Muscle layer of colon (tissue), 2 donors: Measurements from ENCODE around the gene BAIAP2L2.
"Not testable (repeated sequence)": the region's sequence is repeated elsewhere in the genome, so short reads cannot be mapped to it uniquely, and the experiment has no call there.

Experiments used
- H3K27ac ChIP-seq: one replicate; pipeline ENCODE4 v1.7.0; 2013; ENCODE audit warnings: low read depth, mild to moderate bottlenecking, low read length, moderate library complexity
- H3K27me3 ChIP-seq, 2 donors: one replicate each; pipeline ENCODE4 v1.7.0; 2013; ENCODE audit warnings: low read length in 2 of 2, mild to moderate bottlenecking in 2 of 2; ENCODE audit not compliant: insufficient read depth in 2 of 2, control insufficient read depth in 1 of 2
- H3K36me3 ChIP-seq: one replicate; pipeline ENCODE4 v1.7.0; 2013; ENCODE audit warnings: mild to moderate bottlenecking, low read length; ENCODE audit not compliant: insufficient read depth
- H3K4me1 ChIP-seq: one replicate; pipeline ENCODE4 v1.7.0; 2013; ENCODE audit warnings: mild to moderate bottlenecking, low read length; ENCODE audit not compliant: insufficient read depth
- H3K4me3 ChIP-seq, 2 donors: one replicate each; pipeline ENCODE4 v1.7.0; 2013; ENCODE audit warnings: low read length in 2 of 2, low read depth in 1 of 2, mild to moderate bottlenecking in 1 of 2, moderate library complexity in 1 of 2
- H3K9ac ChIP-seq: one replicate; pipeline ENCODE4 v1.7.0; 2013; ENCODE audit warnings: low read length
- H3K9me3 ChIP-seq: one replicate; pipeline ENCODE4 v1.7.0; 2013; ENCODE audit warnings: mild to moderate bottlenecking, low read length
- donor health status: abdominal sarcoma.
- donor health status: Adenocarcinoma of cecum.

BAIAP2L2 gene

DNA sequence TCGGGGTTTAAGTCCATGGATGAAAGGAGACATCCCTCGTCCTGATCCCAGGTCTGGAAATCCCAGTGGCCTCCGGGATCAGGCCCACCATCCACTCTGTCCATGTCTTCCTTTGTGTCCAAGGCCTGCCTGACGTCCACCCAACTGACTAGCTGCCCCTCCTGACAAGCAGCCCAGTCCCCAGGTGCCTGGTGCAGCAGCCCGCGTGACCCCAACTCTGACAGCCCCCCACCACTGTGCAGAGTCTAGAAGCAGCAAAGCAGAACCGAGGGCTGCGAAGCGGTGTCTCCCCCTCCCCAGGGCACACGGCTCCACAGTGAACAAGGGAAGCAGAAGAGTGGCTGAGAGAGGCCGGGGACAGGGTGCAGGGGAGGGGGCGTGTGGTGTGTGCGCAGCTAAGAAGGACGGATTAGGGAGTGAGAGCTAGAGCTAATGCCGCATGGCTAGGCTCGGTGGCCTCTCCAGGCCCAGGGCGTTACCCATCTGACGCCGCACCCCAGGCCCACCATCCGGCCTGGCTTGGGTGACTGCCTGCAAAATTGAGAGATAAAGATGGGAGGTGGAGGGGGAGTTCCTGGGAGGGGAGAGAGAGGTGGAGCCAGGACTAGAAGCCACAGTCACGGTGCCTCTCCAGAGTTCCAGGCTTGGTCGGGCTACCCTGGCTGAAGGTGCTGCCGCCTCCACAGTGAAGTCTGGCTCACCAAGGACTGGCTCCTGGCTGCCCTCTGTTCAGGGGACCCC, 16.6 kb upstream of the BAIAP2L2 start:
- Histone ChIP-seq H3K27ac (no peak overlapping the region), H3K36me3 (no peaks in the 10 kb centered on the region), H3K27me3 (no peaks in the 10 kb centered on the region), H3K4me3 (no peak overlapping the region), H3K4me1 (no peaks in the 10 kb centered on the region), H3K9ac (no peak overlapping the region), H3K9me3 (no peaks in the 10 kb centered on the region)

DNA sequence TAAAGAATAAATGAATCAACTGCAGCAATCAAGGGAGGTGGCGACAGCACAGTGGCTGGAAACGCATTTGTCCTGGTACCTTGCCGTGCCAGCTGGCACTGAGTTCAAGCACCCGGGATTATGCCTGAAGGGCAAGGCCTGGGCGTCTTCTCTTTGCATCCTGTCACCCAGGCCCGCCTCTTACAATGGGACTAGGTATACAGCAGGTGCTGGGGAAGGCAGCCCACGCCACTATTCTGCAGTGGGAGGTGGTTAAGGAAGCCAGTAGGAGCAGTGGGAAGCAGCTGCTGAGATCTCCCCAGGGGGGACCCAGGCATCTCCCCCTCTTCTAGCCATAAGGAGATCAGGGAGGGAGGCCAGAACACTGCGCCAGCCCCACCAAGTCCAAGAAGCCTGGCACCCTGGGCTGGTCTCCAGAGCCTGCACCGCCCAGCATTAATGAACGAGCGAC, 15.3 kb upstream of the BAIAP2L2 start:
- H3K4me1 ChIP-seq: no peaks in the 10 kb centered on the region
- no peaks in the 10 kb centered on the region for H3K9me3 ChIP-seq
- no peaks in the 10 kb centered on the region for H3K36me3 ChIP-seq
- no peak overlapping the region for H3K9ac ChIP-seq
- H3K4me3 ChIP-seq: no peak overlapping the region
- no peaks in the 10 kb centered on the region for H3K27me3 ChIP-seq
- no peak overlapping the region for H3K27ac ChIP-seq

DNA sequence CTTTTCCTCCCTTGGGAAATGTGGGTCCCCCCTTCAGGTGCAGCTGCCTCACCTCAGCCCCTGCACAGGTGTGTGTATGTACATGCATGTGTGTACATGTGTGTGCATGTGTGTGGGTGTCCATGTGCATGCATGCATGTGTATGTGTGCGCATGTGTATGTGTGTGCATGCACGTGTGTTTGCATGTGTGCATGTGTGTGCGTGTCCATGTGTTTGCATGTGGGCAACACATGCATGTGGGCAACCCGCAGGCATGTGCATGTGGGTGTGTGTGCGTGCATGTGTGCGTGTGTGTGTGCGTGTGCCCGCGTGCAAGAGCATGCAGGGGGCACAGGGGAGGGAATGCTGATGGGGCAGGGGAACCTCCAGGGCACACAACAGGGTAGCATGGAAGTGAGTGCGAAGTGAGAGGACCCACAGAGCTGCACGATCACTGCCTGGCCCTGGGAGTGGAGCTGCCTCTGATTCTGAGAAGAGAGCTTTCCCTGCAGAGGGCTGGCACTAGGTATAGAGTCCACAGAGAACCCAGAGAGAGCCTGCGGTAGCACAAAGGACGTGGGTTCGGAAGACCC, 14.6 kb upstream of the BAIAP2L2 start:
- Histone ChIP-seq H3K9me3 (no peaks in the 10 kb centered on the region), H3K4me3 (no peak overlapping the region), H3K27ac (no peak overlapping the region), H3K9ac (no peak overlapping the region), H3K4me1 (no peaks in the 10 kb centered on the region), H3K36me3 (no peaks in the 10 kb centered on the region), H3K27me3 (no peaks in the 10 kb centered on the region)

GRCh38 chr22:38124236-38124974, 13.9 kb upstream of the BAIAP2L2 start:
- Histone ChIP-seq H3K36me3 (no peaks in the 10 kb centered on the region), H3K9me3 (no peaks in the 10 kb centered on the region), H3K27me3 (no peaks in the 10 kb centered on the region), H3K4me3 (no peak overlapping the region), H3K27ac (no peak overlapping the region), H3K4me1 (no peaks in the 10 kb centered on the region), H3K9ac (no peak overlapping the region)

DNA sequence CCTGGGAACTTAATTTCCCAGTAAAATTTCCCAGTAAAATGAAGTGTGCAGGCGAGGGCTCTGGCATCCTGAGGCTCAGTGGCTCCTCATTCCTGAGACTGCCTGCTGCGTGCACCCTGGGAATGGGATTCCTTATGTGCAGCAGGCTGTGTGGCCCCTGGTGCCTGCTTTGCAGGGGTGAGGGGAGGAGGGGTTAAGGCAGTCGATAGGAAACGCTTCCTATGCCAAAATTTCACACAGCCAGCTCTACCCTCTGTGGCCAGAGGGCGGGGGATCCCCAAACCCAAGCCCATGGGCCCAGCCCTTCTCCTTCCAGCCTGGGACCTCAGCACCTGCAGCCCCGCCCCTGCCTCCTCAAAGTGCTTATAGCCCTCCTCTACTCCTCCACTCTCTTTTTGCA, 12.1 kb upstream of the BAIAP2L2 start:
- Histone ChIP-seq H3K4me1 (no peaks in the 10 kb centered on the region), H3K4me3 (no peak overlapping the region), H3K27ac (no peak overlapping the region), H3K27me3 (no peaks in the 10 kb centered on the region), H3K36me3 (no peaks in the 10 kb centered on the region), H3K9ac (no peak overlapping the region), H3K9me3 (no peaks in the 10 kb centered on the region)

GRCh38 chr22:38120359-38121110, 10.1 kb upstream of the BAIAP2L2 start:
- Histone ChIP-seq H3K4me1 (no peaks in the 10 kb centered on the region), H3K9me3 (no peaks in the 10 kb centered on the region), H3K27ac (no peak overlapping the region), H3K4me3 (no peak overlapping the region), H3K27me3 (no peaks in the 10 kb centered on the region), H3K9ac (no peak overlapping the region), H3K36me3 (no peaks in the 10 kb centered on the region)

DNA sequence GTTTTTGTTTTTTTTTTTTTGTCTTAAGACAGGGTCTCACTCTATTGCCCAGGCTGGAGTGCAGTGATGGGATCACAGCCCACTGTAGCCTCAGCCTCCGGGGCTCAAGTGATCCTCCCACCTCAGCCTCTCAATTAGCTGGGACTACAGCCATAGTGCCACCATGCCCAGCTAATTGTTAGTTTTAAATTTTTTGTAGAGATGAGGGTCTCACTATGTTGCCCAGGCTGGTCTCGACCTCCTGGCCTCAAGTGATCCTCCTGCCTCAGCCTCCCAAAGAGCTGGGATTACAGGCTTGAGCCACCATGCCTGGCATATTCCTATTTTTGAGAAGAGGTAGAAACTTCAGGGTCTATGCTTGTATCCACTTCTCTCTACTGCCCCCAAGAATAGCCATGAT, 8.3 kb upstream of the BAIAP2L2 start:
- not testable (repeated sequence) for H3K9me3 ChIP-seq, H3K36me3 ChIP-seq, H3K27ac ChIP-seq, H3K9ac ChIP-seq, H3K4me3 ChIP-seq, H3K27me3 ChIP-seq, H3K4me1 ChIP-seq

- no peaks in the 10 kb centered on the region for H3K9me3 ChIP-seq
- H3K4me3 ChIP-seq: no peak overlapping the region
- H3K36me3 ChIP-seq: peaks cover 4% of the 10 kb centered on the region
- H3K4me1 ChIP-seq: peaks cover 6% of the 10 kb centered on the region
- H3K27me3 ChIP-seq: no peaks in the 10 kb centered on the region
- no peak overlapping the region for H3K9ac ChIP-seq
- H3K27ac ChIP-seq: no peak overlapping the region
Measured at GRCh38 chr22:38118182-38118581, 7.7 kb upstream of the BAIAP2L2 start.

- not testable (repeated sequence) for H3K9ac ChIP-seq, H3K4me1 ChIP-seq, H3K9me3 ChIP-seq, H3K27ac ChIP-seq, H3K36me3 ChIP-seq, H3K27me3 ChIP-seq, H3K4me3 ChIP-seq
Measured at GRCh38 chr22:38117556-38117955, 7.1 kb upstream of the BAIAP2L2 start.

DNA sequence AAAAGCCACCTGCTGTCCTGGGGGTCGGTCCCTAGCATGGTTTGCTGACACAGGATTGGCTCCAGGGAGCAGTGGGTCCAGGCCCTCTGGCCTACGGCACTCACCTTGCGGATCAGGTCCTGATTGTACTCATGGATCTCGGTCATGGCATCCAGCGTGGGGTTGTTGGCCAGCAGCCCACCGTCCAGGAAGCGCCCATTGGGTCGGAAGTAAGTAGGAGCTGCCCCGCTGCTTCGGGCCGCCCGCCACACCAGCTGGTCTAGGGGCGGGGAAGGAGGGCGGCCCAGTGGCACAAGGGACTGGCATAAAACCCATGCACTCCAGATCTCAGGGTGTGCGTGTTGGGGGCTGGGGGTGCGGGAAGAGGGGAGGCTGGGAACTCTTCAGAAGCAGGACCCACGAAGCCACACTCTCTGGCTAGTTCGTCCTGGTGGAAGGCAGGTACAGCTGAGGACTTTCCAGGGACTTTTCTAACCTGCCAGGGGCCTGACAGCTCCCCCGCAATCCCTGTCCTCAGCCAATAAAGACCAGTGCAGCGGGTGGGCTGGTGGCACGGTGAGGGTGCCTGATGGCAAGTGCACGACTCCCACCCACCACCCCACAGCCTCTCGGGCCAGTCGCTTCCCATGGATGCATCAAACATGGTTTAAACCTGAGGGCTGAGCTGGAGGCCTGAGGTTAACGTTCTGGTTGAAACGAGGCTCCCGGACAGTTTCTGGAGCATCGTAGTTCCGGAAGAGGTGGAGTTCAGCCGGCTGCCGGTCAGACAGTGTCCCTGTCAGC, 5.1 kb upstream of the BAIAP2L2 start:
- Histone ChIP-seq H3K27ac (no peak overlapping the region), H3K9ac (no peak overlapping the region)

More for the DNA sequence above, 5.1 kb upstream of the BAIAP2L2 start:
- Histone ChIP-seq H3K4me1 (peaks cover 6% of the 10 kb centered on the region), H3K27me3 (no peaks in the 10 kb centered on the region), H3K4me3 (no peak overlapping the region), H3K9me3 (no peaks in the 10 kb centered on the region), H3K36me3 (peaks cover 4% of the 10 kb centered on the region)
